GM13977 (cell line): Measurements from ENCODE around the gene B9D2.

Experiments used
- DNase-seq: peaks from one replicate; pipeline ENCODE4 v3.0.0; 2012; ENCODE audit warnings: low spot score
- CTCF ChIP-seq: IDR thresholded peaks from 2 replicates; pipeline ENCODE4 v1.5.1; 2012; ENCODE audit warnings: mild to moderate bottlenecking, control low read depth; ENCODE audit not compliant: insufficient read depth; ENCODE audit errors: extremely low read depth, missing control alignments
- in situ Hi-C: fragments of 300-500 bp; cut with MboI; formaldehyde crosslinking; loops from one replicate; pipeline ENCODE4 v1.12.0; 2022; ENCODE audit warnings: low sequenced_read_pairs, low pct_unique_long_range_greater_than_20kb, mixed read lengths, inconsistent platforms; ENCODE audit not compliant: unreplicated experiment

B9D2 gene

GRCh38 chr19:41321600-41322270 lies 42.2 kb downstream of the B9D2 start:
- peak; percentile 57 for TF ChIP-seq CTCF
- in situ Hi-C loops, result no loop called here
- DNase-seq, result peak; percentile 69

- in situ Hi-C loops, result no loop called here
- no peak for DNase-seq
- TF ChIP-seq CTCF, result no peak
These were observed 42.7 kb downstream of the B9D2 start for GRCh38 chr19:41321204-41321599.

GRCh38 chr19:41320568-41320967 lies 43.4 kb downstream of the B9D2 start:
- TF ChIP-seq CTCF, result no peak
- no peak for DNase-seq
- in situ Hi-C loops, result no loop called here

- in situ Hi-C loops, result no loop called here
- DNase-seq, result no peak
- no peak for TF ChIP-seq CTCF
These were observed 43.8 kb downstream of the B9D2 start for GRCh38 chr19:41320185-41320518.

- in situ Hi-C loops, result loop anchor here (10.0 kb wide), 1 partner anchor 115 kb away; no protein-coding TSS in a partner anchor
- no peak for TF ChIP-seq CTCF
- DNase-seq, result no peak
These were observed 44.3 kb downstream of the B9D2 start for GRCh38 chr19:41319500-41320184.

GRCh38 chr19:41318696-41319499 lies 45.1 kb downstream of the B9D2 start:
- TF ChIP-seq CTCF, result no peak
- in situ Hi-C loops, result loop anchor here (10.0 kb wide), 1 partner anchor 114 kb away; no protein-coding TSS in a partner anchor
- DNase-seq, result no peak
